D721Med (cell line): ENCODE results near the gene PTGER2.
A peak's percentile ranks its signal among the peaks of the same experiment; 100 is the strongest.

Experiments
- DNase-seq: peaks from one replicate; pipeline ENCODE4 v3.0.0; 2011; ENCODE audit warnings: low spot score; ENCODE audit not compliant: insufficient read length
- FAIRE-seq: peaks from 2 replicates; lab custom pipeline; 2011; peaks lifted over from hg19 to GRCh38; lab: Jason Lieb, UNC
- TF ChIP-seq, protein P1 (sequence below): IDR thresholded peaks from 2 replicates; pipeline ENCODE4 v1.5.1; 2012; ENCODE audit warnings: mild to moderate bottlenecking, control low read depth; ENCODE audit not compliant: insufficient read depth; ENCODE audit errors: missing control alignments

Gene PTGER2

DNA sequence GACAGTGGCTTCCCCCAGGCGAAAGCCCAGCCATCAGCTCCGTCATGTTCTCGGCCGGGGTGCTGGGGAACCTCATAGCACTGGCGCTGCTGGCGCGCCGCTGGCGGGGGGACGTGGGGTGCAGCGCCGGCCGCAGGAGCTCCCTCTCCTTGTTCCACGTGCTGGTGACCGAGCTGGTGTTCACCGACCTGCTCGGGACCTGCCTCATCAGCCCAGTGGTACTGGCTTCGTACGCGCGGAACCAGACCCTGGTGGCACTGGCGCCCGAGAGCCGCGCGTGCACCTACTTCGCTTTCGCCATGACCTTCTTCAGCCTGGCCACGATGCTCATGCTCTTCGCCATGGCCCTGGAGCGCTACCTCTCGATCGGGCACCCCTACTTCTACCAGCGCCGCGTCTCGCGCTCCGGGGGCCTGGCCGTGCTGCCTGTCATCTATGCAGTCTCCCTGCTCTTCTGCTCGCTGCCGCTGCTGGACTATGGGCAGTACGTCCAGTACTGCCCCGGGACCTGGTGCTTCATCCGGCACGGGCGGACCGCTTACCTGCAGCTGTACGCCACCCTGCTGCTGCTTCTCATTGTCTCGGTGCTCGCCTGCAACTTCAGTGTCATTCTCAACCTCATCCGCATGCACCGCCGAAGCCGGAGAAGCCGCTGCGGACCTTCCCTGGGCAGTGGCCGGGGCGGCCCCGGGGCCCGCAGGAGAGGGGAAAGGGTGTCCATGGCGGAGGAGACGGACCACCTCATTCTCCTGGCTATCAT lies 663 bp downstream of the PTGER2 start:
- FAIRE-seq (no peak), DNase-seq (no peak)
- TF ChIP-seq, protein P1, sequence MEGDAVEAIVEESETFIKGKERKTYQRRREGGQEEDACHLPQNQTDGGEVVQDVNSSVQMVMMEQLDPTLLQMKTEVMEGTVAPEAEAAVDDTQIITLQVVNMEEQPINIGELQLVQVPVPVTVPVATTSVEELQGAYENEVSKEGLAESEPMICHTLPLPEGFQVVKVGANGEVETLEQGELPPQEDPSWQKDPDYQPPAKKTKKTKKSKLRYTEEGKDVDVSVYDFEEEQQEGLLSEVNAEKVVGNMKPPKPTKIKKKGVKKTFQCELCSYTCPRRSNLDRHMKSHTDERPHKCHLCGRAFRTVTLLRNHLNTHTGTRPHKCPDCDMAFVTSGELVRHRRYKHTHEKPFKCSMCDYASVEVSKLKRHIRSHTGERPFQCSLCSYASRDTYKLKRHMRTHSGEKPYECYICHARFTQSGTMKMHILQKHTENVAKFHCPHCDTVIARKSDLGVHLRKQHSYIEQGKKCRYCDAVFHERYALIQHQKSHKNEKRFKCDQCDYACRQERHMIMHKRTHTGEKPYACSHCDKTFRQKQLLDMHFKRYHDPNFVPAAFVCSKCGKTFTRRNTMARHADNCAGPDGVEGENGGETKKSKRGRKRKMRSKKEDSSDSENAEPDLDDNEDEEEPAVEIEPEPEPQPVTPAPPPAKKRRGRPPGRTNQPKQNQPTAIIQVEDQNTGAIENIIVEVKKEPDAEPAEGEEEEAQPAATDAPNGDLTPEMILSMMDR: no peak

DNA sequence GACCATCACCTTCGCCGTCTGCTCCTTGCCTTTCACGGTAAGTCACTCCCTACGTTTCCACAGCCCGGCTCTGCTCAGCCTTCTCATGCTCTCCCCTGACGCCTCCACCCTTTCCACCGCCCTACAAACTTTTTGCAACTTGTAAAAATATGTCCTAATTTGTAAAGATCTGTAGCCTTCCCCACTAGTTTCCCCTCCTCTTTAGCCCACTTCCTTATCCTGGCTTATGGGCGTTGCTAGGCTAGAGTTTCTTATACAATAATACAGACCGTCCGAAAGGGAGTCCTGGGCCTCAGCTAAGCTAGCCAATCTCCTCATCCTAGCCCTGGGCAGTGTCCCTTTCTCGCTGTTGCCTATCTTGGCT lies 1.2 kb downstream of the PTGER2 start:
- DNase-seq (no peak), FAIRE-seq (no peak)
- TF ChIP-seq, protein P1: no peak

DNA sequence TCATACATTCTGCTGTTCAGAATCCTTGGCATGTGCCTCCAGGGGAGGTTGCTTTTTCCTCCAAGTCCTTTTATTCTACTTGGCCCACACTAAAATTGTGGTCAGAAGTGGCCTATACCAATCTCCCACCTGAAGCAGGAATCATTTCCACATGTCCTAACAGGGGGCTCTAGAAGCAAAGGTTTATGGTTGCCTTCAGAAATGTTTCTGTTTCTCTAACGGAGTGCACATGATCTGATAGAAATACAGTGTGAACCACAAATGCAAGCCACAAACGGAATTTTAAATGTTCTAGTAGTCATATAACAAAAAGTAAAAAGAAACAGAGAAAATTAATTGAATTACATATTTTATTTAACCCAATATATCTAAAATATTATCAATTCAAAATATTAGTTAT lies 4.0 kb downstream of the PTGER2 start:
- DNase-seq (no peak), FAIRE-seq (no peak)
- TF ChIP-seq, protein P1: no peak

DNA sequence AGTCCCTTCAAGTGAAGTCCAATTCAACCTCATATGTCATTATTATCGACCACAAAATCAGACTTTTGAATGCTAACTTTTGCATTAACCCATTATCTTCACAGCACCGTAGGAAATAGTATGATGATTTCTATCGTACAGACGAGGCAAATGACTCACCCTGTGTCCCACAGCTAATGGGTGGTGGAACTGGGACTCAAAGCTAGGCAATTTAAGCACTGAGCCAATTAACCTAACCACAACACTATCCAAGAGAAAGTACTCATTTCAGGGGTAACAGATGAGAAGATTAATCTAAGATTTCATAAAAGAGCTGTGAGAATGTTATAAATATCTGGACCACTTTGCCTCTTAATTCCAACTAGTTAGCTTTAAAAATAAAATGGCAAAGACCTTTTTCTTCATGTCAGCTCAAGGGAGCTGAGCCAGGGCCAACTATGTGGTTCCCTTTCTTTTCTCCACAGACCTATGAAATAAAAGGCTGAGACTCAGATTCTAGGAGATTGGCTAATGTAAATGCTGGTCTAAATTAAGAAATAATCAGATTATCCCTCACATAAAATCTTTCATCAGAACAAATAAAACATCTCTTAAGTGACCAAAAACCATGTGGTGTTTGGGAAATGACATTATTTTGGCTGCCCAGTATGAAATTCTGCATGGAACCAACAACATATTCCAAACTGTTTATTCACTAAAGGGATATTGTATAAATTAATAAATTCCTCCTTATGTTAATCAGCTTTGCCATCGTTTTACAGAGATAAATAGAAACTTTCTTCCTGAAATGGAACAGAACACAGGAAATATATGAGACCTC lies 4.9 kb downstream of the PTGER2 start:
- TF ChIP-seq, protein P1: no peak
- peak; percentile 41 for FAIRE-seq
- DNase-seq: no peak

DNA sequence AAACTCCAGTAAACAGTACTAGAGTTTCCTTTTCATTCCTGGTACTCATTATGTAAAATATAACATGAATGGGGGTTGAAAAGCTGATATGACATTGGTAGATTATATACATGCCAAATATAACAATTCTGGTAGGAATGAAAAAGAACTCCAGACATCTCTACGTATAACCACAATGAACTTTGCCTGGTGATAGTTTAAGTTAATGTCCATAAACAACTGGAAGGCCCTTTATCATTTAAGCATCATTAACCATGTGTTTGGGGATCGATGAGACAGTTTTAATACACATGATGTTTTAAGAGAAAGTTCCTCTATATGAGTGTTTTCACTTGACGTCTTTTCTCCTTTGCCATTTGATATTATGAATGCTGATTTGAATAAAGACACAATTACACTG lies 5.8 kb downstream of the PTGER2 start:
- DNase-seq: no peak
- TF ChIP-seq, protein P1: no peak
- no peak for FAIRE-seq

DNA sequence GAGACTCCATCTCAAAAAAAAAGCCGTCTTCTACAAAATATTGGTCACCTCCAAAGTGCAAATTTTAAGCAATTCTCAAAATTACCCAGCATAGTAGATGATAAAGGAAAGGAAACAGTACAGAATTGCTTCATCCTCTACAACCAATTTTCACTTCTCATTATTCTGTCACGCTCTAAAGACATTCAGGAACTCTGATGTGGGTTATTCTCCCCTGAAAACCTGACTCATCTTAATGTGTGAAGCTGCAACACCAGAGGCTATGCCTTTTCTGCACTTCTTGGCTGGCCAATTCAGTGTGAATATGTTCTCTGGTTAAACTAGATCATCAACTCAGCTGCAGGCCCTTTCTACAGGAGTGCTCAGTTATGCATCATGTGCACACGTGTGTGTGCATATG lies 11.0 kb downstream of the PTGER2 start:
- DNase-seq (no peak), FAIRE-seq (no peak)
- TF ChIP-seq, protein P1: no peak

DNA sequence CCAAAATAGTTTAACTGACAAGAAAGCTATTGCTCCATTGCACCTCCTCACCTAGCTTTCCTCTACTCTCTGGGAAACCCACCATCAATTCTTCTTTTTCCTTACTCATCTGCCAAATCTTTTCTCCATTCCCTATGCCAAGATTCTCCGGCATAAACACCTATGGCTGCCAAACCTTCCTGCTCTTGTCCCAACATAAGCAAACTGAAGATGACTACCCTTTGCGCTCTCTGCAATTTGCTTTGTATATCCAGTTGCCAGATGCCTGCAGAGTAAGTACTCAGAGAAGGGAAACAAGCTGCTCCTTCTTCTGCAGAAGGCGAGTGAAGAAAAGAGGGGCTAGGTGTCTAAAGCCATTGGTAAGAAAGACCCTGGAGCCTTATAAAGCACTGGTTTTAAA lies 11.5 kb downstream of the PTGER2 start:
- TF ChIP-seq, protein P1: no peak
- no peak for FAIRE-seq

More for the DNA sequence above, 11.5 kb downstream of the PTGER2 start:
- no peak for DNase-seq
